Adrenal gland (tissue), 5 donors: Measurements from ENCODE around the gene RP2.

Experiments
- POLR2A ChIP-seq, 2 donors: fragments of 450-650 bp; IDR thresholded peaks; one replicate each; pipeline ENCODE4 v1.6.1; 2017; ENCODE audit warnings: antibody characterized with exemption in 2 of 2, mild to moderate bottlenecking in 2 of 2, moderate library complexity in 1 of 2
- TF ChIP-seq, protein P1 (sequence below), 6 experiments: fragments of 450-650 bp in 4 of 6; fragments of 200-600 bp in 2 of 6; sonication (generic) in 1 of 6; IDR thresholded peaks; 1 replicate in 5 of 6; 2 replicates in 1 of 6; pipeline versions ENCODE4 v1.5.1 to v1.8.0; 2016 to 2021; ENCODE audit warnings: antibody characterized with exemption in 6 of 6, mild to moderate bottlenecking in 2 of 6, moderate library complexity in 1 of 6
- donor health status: DM: no; HTN: no; CAD: no.

DNA sequence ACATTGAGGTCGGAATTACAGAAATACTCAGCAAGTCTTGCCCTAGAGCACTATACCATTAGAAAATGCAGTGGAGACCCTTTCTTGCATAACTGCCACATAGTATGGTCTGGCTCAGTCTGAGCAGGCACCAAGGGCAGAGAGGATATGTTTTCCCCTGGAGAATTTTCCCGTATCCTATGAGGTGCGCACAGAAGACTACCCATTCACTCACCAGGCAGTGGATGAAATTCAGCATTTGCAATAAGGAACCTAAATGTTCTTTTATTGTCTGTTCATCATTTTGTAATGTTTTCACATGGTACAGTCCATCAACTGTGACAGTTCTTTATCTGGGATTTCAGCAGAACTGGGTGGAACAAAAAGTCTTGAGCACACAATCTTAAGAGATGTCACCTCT lies 90.9 kb downstream of the RP2 start:
- TF ChIP-seq POLR2A (IDR thresholded peaks at IDR 0.05): no peak
- TF ChIP-seq, protein P1, sequence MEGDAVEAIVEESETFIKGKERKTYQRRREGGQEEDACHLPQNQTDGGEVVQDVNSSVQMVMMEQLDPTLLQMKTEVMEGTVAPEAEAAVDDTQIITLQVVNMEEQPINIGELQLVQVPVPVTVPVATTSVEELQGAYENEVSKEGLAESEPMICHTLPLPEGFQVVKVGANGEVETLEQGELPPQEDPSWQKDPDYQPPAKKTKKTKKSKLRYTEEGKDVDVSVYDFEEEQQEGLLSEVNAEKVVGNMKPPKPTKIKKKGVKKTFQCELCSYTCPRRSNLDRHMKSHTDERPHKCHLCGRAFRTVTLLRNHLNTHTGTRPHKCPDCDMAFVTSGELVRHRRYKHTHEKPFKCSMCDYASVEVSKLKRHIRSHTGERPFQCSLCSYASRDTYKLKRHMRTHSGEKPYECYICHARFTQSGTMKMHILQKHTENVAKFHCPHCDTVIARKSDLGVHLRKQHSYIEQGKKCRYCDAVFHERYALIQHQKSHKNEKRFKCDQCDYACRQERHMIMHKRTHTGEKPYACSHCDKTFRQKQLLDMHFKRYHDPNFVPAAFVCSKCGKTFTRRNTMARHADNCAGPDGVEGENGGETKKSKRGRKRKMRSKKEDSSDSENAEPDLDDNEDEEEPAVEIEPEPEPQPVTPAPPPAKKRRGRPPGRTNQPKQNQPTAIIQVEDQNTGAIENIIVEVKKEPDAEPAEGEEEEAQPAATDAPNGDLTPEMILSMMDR (IDR thresholded peaks at IDR 0.05): no peak
